H9 (cell line): ENCODE measurements around the gene VAMP8. TPM values are rescaled to one million over a fixed set of nuclear protein-coding genes. Genes with fewer than 3 reads are reported as not detected.

ENCODE experiments used
- DNase-seq: peaks from one replicate; pipeline ENCODE4 v3.0.0-alpha.2; 2017
- H2AFZ ChIP-seq: one replicate; pipeline ENCODE4 v1.6.1; 2013; ENCODE audit warnings: mild to moderate bottlenecking, low read length, control low read depth, moderate library complexity
- H2AK5ac ChIP-seq: 2 replicates; pipeline ENCODE4 v1.6.1; 2013; ENCODE audit warnings: low read length, control low read depth, mixed read lengths; ENCODE audit not compliant: insufficient read length
- H2BK120ac ChIP-seq: one replicate; pipeline ENCODE4 v1.6.1; 2013; ENCODE audit warnings: low read depth, mild to moderate bottlenecking, low read length, control low read depth, inconsistent platforms; ENCODE audit not compliant: poor library complexity, severe bottlenecking
- H2BK12ac ChIP-seq: 2 replicates; pipeline ENCODE4 v1.6.1; 2013; ENCODE audit warnings: low read length, control low read depth, mixed read lengths, low read depth; ENCODE audit not compliant: insufficient read length
- H2BK15ac ChIP-seq: 2 replicates; pipeline ENCODE4 v1.6.1; 2013; ENCODE audit warnings: low read depth, low read length, control low read depth
- H2BK20ac ChIP-seq: one replicate; pipeline ENCODE4 v1.6.1; 2013; ENCODE audit warnings: low read depth, mild to moderate bottlenecking, low read length, control low read depth, inconsistent platforms; ENCODE audit not compliant: poor library complexity, severe bottlenecking
- H2BK5ac ChIP-seq: 2 replicates; pipeline ENCODE4 v1.6.1; 2013; ENCODE audit warnings: low read length, control low read depth, mixed read lengths; ENCODE audit not compliant: insufficient read length
- H3K14ac ChIP-seq: 2 replicates; pipeline ENCODE4 v1.6.1; 2013; ENCODE audit warnings: low read length, control low read depth; ENCODE audit not compliant: insufficient read depth
- H3K18ac ChIP-seq: 2 replicates; pipeline ENCODE4 v1.6.1; 2013; ENCODE audit warnings: low read depth, mild to moderate bottlenecking, mixed read lengths, low read length, control low read depth; ENCODE audit not compliant: insufficient read length
- H3K23ac ChIP-seq: 2 replicates; pipeline ENCODE4 v1.6.1; 2013; ENCODE audit warnings: low read length, control low read depth, mixed read lengths, low read depth; ENCODE audit not compliant: insufficient read length
- H3K23me2 ChIP-seq: 2 replicates; pipeline ENCODE4 v1.6.1; 2013; ENCODE audit warnings: low read depth, mild to moderate bottlenecking, mixed read lengths, low read length, control low read depth; ENCODE audit not compliant: insufficient read length, poor library complexity, severe bottlenecking
- H3K27ac ChIP-seq: 2 replicates; pipeline ENCODE4 v1.5.1; 2013; ENCODE audit warnings: low read length, control low read depth, mixed read lengths, low read depth; ENCODE audit not compliant: insufficient read length
- H3K27me3 ChIP-seq: 2 replicates; pipeline ENCODE4 v1.6.1; 2013; ENCODE audit warnings: low read length, control low read depth, inconsistent platforms; ENCODE audit not compliant: insufficient read depth
- H3K4ac ChIP-seq: 2 replicates; pipeline ENCODE4 v1.6.1; 2013; ENCODE audit warnings: low read depth, mild to moderate bottlenecking, control low read depth, inconsistent platforms, low read length, moderate library complexity
- H3K4me1 ChIP-seq: 2 replicates; pipeline ENCODE4 v1.6.1; 2013; ENCODE audit warnings: low read length, control low read depth, inconsistent platforms; ENCODE audit not compliant: insufficient read depth
- H3K4me2 ChIP-seq: 2 replicates; pipeline ENCODE4 v1.6.1; 2013; ENCODE audit warnings: low read length, control low read depth, mixed read lengths; ENCODE audit not compliant: insufficient read length, insufficient read depth
- H3K56ac ChIP-seq: 2 replicates; pipeline ENCODE4 v1.6.1; 2013; ENCODE audit warnings: low read depth, mild to moderate bottlenecking, mixed read lengths, low read length, control low read depth; ENCODE audit not compliant: insufficient read length
- H3K79me1 ChIP-seq: 2 replicates; pipeline ENCODE4 v1.6.1; 2013; ENCODE audit warnings: low read depth, mild to moderate bottlenecking, moderate library complexity, low read length, control low read depth, inconsistent platforms; ENCODE audit not compliant: insufficient read depth, poor library complexity, severe bottlenecking
- H3K79me2 ChIP-seq: 2 replicates; pipeline ENCODE4 v1.6.1; 2013; ENCODE audit warnings: low read length, control low read depth, inconsistent platforms; ENCODE audit not compliant: insufficient read depth
- H3K9ac ChIP-seq: 2 replicates; pipeline ENCODE4 v1.6.1; 2013; ENCODE audit warnings: low read length, control low read depth, mixed read lengths; ENCODE audit not compliant: insufficient read length; ENCODE audit errors: extremely low read depth
- H3K9me3 ChIP-seq: one replicate; pipeline ENCODE4 v1.6.1; 2013; ENCODE audit warnings: low read depth, low read length, inconsistent platforms; ENCODE audit not compliant: control insufficient read depth
- H3T11ph ChIP-seq: one replicate; pipeline ENCODE4 v1.6.1; 2013; ENCODE audit warnings: mild to moderate bottlenecking, low read length, control low read depth, inconsistent platforms
- H4K20me1 ChIP-seq: one replicate; pipeline ENCODE4 v1.6.1; 2013; ENCODE audit not compliant: control insufficient read depth, insufficient read length, insufficient read depth
- H4K5ac ChIP-seq: 2 replicates; pipeline ENCODE4 v1.6.1; 2013; ENCODE audit warnings: low read depth, mild to moderate bottlenecking, mixed read lengths, low read length, control low read depth; ENCODE audit not compliant: insufficient read length
- H4K8ac ChIP-seq: replicated peaks from 2 replicates; pipeline ENCODE4 v1.6.1; 2013; ENCODE audit warnings: low read length, control low read depth, mixed read lengths, low read depth; ENCODE audit not compliant: insufficient read length
- H4K91ac ChIP-seq: 2 replicates; pipeline ENCODE4 v1.6.1; 2013; ENCODE audit warnings: low read depth, mild to moderate bottlenecking, moderate library complexity, mixed read lengths, low read length, control low read depth; ENCODE audit not compliant: insufficient read length
- H3K27ac Mint-ChIP-seq, 3 experiments: 2 replicates in 2 of 3; 3 replicates in 1 of 3; pipeline ENCODE4 v1.8.0; 2020 to 2021; ENCODE audit warnings: mixed read lengths in 3 of 3, mild to moderate bottlenecking in 1 of 3, moderate library complexity in 1 of 3
- H3K27me3 Mint-ChIP-seq: 2 replicates; pipeline ENCODE4 v1.8.0; 2021; ENCODE audit warnings: low read depth, mild to moderate bottlenecking, moderate library complexity, mixed read lengths
- H3K36me3 Mint-ChIP-seq, 3 experiments: 2 replicates in 2 of 3; 3 replicates in 1 of 3; pipeline ENCODE4 v1.8.0; 2020 to 2021; ENCODE audit warnings: low read depth in 3 of 3, mixed read lengths in 3 of 3; ENCODE audit not compliant: insufficient read depth in 1 of 3
- H3K4me1 Mint-ChIP-seq, 2 experiments: 2 replicates each; pipeline ENCODE4 v1.8.0; 2020; ENCODE audit warnings: mixed read lengths in 2 of 2
- H3K4me3 Mint-ChIP-seq, 2 experiments: 2 replicates in 1 of 2; 3 replicates in 1 of 2; pipeline ENCODE4 v1.8.0; 2020 to 2021; ENCODE audit warnings: mild to moderate bottlenecking in 2 of 2, mixed read lengths in 2 of 2, moderate library complexity in 1 of 2
- H3K9me3 Mint-ChIP-seq, 2 experiments: 2 replicates in 1 of 2; 3 replicates in 1 of 2; pipeline ENCODE4 v1.8.0; 2020; ENCODE audit warnings: mild to moderate bottlenecking in 2 of 2, mixed read lengths in 2 of 2, moderate library complexity in 1 of 2
- CTCF ChIP-seq: fragments of 200-600 bp; sonication (generic); conservative IDR thresholded peaks from 3 replicates; pipeline ENCODE4 v1.8.0; 2021; ENCODE audit warnings: antibody characterized with exemption, mild to moderate bottlenecking
- WGBS: extraction: QIAGEN DNeasy Blood & Tissue Kit; methylation state at CpG from one replicate; pipeline ENCODE4 v1.1.7; 2013; ENCODE audit warnings: missing lambda C conversion rate, low lambda C conversion rate, mixed read lengths; ENCODE audit not compliant: insufficient read length; ENCODE audit errors: extremely low coverage; 5-methylcytosine and 5-hydroxymethylcytosine counted together
- total RNA-seq: library from RNA; stranded (reverse); gene quantifications from 2 replicates; pipeline ENCODE4 v1.2.1, GENCODE V29; 2021

VAMP8 gene
- total RNA-seq, 1 experiment from 2014 or later, result 33.4 TPM

GRCh38 chr2:85545780-85546240 is 31.6 kb upstream of the VAMP8 start:
- H3K79me1 ChIP-seq, result no peaks in the 10 kb centered on the region
- no peak overlapping the region for H2BK15ac ChIP-seq
- no peak overlapping the region for H3K14ac ChIP-seq
- H3K27ac ChIP-seq, result no peak overlapping the region
- no peak overlapping the region for H4K8ac ChIP-seq
- no peak overlapping the region for H3K56ac ChIP-seq
- H2BK120ac ChIP-seq, result no peak overlapping the region
- H3K27ac Mint-ChIP-seq, result peak overlapping the region in 1 of 3 experiments; percentile 48; a peak in 1 of 7 replicates
- H3K36me3 Mint-ChIP-seq, result peaks cover 39 to 75% (median 59%) of the 10 kb centered on the region in 3 experiments
- H3K27me3 Mint-ChIP-seq, result no peaks in the 10 kb centered on the region; the same call in 1 of the 2 replicates
- no peak overlapping the region for H3K4me2 ChIP-seq
- H3K4me1 Mint-ChIP-seq, result peaks cover 28 to 38% of the 10 kb centered on the region in 2 experiments
- H2BK12ac ChIP-seq, result no peak overlapping the region
- H3T11ph ChIP-seq, result no peak overlapping the region
- H3K23me2 ChIP-seq, result no peaks in the 10 kb centered on the region
- H3K4me1 ChIP-seq, result no peaks in the 10 kb centered on the region
- H3K79me2 ChIP-seq, result peaks cover 7% of the 10 kb centered on the region; the same call in 1 of the 2 replicates
- no peak overlapping the region for H2AFZ ChIP-seq
- no peaks in the 10 kb centered on the region for H3K27me3 ChIP-seq
- no peak overlapping the region for H2AK5ac ChIP-seq
- H3K18ac ChIP-seq, result no peak overlapping the region
- no CpG with 5 or more reads among the region's 5 CpGs for WGBS
- no peak overlapping the region for H3K4ac ChIP-seq
- H3K9ac ChIP-seq, result no peak overlapping the region
- no peak overlapping the region for H2BK5ac ChIP-seq
- no peak overlapping the region for H4K5ac ChIP-seq
- H3K4me3 Mint-ChIP-seq, result no peak overlapping the region
- no peaks in the 10 kb centered on the region for H4K20me1 ChIP-seq
- H4K91ac ChIP-seq, result no peak overlapping the region
- H3K9me3 Mint-ChIP-seq, result no peaks in the 10 kb centered on the region
- no peak for TF ChIP-seq CTCF
- no peaks in the 10 kb centered on the region for H3K9me3 ChIP-seq
- DNase-seq, result no peak
- no peak overlapping the region for H2BK20ac ChIP-seq
- H3K23ac ChIP-seq, result no peak overlapping the region
